ENCODE data around the gene MRPL23.
"Not testable (repeated sequence)": the region's sequence is repeated elsewhere in the genome, so short reads cannot be mapped to it uniquely, and the experiment has no call there.

Gene MRPL23

DNA sequence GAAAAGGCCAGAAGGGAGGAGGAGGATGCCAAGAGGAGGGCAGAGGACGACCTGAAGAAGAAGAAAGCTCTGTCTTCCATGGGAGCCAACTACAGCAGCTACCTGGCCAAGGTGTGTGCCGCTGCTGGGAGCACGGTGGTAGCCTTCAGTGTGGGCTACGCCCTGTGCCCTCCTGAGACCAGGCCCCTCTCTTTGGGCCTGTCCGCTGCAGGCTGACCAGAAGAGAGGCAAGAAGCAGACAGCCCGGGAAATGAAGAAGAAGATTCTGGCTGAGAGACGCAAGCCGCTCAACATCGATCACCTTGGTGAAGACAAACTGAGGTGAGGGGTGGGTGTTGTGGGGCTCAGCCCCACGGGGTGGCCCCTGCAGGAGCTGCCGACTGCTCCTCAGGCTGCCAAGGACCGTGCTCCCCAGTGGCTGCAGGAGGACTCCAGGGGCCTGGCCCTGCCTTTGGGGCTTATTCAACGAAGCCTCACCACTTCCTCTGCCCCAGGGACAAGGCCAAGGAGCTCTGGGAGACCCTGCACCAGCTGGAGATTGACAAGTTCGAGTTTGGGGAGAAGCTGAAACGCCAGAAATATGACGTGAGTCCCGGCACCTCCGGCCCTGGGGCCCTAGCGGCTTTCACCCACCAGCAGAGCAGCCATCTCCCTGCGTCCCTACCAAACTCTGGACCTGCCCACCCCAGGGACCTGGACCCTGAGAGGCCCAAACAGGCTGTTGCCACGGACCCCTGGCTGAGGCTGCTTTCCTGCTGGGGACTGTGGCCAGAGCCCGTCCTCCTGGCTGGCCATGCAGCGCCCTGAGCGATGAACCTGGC lies 12.6 kb upstream of the MRPL23 start:
- DNase-seq, result no peak

- no peak for DNase-seq
Observed at GRCh38 chr11:1935156-1936071, 11.7 kb upstream of the MRPL23 start.

DNA sequence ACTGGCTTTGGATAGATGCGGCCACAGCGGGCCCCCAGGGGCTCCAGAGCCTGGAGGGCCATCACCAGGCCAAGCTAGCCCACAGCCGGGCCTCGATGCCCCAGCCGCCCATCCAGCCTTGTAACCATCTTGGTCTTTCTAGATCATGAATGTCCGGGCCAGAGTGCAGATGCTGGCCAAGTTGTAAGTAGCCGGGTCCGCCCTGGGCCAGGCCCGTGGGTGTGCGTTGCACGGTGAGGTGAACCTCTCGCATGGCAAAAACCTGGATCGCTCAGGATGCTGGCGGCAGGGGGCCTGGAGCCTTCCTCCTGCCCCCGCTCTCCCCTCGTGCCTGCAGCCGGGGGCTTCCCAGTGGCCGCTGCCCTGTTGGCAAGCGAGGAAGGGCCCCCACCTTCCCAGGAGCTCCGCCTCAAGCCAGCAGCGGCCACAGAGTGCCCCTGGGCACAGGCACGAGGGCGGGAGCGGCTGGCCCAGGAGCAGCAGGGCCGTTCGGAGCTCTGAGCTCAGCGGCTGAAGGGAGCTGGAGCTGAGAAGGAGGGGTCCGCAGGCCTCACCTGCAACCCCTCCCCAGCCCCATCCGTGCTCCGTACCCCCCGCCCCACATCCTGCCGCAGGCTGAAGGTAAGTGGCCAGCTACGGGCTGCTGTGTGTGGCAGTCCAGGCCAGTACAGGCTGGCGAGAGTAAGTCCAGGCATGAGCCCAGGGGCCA lies 10.9 kb upstream of the MRPL23 start:
- DNase-seq, result no peak

- no peak for DNase-seq
Observed at GRCh38 chr11:1936781-1937615, 10.1 kb upstream of the MRPL23 start.

DNA sequence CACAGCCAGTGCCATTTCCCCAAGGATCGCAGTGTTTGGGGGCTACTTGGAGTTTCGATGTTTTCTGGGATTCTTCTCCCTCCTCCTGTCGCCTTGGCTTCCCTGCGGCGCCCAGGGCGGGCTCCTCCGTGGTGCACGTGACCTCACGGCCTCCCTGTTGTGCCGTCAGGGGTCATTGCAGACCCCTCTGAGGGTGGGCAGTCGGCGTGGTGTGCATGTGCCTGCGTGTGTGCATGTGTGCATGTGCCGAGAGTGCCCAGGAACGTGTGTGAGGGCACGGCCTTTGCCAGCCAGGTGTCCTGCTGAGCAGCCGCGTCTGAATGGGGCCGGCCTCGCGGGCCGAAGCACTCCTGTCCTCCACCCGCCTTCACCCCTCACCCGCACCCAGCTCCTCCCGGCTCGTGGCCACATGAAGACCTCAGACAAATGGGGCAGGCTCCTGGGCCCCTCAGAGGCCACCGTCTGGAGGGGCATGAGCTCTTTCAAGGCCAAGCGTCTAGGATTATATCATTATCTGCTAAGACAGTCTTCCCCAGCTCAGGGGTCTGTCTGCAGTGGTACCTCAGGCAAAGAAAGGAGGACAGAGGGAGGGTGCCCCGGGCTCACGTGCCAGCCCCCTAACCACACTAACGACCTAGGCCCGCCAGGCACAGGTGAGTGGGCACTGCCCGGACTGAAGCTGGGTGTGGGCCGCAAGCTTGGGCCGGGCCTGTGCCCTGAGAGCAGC lies 9.4 kb upstream of the MRPL23 start:
- no peak for DNase-seq

- no peak for DNase-seq
Observed at GRCh38 chr11:1938343-1939005, 8.7 kb upstream of the MRPL23 start.

DNA sequence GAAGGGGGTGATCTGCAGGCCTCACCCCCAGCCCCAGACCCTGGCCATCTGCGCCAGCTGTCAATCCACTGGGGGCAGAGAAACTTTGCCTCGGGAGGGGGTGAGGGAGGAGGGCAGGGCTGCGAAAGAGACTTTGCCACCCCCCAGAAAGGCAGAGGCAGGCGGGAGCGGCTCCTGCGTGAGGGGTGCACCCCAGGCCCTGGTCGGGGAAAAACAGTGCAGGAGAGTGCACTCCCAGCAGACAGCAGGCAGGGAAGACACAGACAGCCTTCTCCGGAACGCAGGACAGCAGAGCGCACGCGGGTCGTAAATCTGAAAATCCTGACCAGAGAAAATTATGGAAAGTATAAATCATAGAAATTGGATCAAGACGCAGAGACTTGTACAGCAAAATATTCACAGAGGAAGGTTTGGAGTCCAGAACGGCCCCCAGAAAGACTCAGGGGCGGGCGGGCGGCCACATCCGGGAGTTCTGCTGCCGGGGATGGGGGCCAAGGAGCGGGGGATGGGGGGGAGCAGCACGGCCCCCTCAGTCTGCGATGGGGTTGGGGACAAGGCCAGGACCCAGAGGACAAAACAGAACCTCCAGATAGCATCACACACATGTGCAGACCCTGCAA lies 8.0 kb upstream of the MRPL23 start:
- DNase-seq, result no peak

GRCh38 chr11:1939788-1940187 lies 7.3 kb upstream of the MRPL23 start:
- DNase-seq, result not testable (repeated sequence)

DNA sequence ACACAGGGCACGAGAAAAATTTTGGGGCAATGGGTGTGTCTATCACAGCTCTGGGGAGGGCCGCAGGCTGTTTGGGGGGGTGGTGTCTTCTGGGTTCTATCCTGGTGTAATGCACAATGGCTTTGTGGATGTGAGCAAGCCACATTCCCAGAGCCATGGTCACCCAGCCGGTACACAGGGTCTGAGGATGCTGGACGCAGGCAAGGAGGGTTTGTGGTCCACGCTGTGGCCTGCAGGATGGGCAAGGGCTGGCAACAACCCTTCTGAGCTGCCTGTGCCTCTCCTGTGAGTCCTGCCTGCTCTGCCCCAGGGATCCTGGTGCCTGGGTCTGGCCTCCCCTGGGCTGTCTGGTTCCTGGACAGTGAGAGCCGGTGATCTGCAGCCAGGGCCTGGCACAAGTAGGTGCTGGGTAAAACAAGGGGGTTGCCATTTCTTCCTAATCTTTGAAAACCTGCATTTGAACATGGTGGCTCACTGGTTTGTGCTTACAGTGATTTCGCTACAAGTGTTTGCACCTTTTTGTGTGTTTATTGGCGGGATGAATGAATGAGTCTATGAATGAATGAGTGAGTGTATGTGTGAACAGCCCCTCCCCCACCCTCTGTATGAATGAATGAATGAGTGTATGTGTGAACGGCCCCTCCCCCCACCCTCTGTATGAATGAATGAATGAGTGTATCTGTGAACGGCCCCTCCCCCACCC lies 4.4 kb upstream of the MRPL23 start:
- no peak for DNase-seq

DNA sequence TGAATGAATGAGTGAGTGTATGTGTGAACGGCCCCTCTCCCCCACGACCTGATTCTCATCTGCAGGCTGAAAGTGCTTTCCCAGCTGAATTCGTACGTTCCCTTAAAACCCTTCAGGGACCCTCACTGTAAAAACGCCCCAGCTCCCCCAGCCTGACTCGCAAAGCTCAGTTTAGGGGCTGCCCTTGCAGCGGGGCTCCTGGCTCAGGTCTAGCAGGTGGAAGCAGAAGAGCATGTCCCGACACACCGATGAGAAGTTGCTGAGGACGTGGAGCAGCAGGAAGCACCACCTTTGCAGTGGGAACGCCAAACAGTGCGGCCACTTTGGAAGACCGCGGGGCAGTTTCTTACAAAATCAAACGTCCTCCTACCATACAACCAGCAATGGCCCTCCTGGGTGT lies 3.6 kb upstream of the MRPL23 start:
- no peak for DNase-seq

GRCh38 chr11:1943977-1944376 lies 3.2 kb upstream of the MRPL23 start:
- no peak for DNase-seq

DNA sequence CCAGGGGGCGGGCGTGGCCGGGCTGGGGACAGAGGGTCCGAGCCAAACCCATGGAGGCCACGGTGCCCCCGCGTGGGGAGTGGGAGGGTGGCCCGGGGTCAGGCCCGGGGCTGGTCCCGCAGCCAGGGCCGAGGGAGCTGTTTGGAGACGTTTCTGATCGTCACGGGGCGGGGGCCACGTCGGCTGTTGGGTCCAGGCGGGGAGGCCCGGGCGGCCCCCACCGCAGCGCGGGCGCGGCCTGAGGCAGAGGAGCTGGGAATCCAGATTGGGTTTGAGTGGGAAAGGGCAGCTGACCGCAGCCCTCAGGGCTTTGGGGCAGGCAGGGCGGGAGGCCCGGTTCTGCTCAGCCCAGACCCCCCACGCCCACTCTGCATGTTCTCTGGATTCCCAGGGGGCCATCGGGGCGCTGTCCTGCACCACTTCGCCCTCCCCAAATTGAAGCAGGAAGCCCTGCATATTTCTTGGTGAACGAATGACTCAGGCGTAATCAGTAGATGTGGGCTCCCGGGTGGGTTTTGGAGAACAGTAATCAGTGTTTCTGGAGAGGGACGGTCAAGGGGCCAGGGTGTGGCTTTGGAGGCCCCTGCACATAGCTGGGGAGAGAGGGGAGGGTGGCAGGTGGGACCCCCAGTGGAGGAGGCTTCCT lies 583 bp downstream of the MRPL23 start:
- no peak for DNase-seq

GRCh38 chr11:1948389-1948788 lies 1.3 kb downstream of the MRPL23 start:
- DNase-seq, result no peak

GRCh38 chr11:1949302-1949701 lies 2.2 kb downstream of the MRPL23 start:
- no peak for DNase-seq

DNA sequence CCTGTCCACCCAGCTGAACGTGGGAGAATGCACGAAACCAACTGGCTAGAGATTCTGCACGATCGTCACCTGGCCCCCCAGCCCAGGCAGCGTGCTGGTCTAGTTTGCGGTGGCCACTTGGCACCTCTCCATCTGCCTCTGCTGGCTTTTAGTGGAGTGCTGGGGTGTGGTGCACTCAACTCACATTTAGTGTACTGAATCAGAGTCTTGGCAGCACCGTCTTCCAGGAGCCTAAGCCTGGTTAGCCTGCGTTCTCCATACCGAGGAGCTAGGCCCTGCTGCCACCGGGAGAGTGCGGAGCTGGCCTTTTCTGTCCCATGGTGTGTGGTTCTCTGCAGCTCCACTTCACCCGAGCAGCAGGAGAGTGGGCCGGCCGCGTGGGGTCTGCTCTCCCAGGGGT lies 2.8 kb downstream of the MRPL23 start:
- DNase-seq, result no peak

DNA sequence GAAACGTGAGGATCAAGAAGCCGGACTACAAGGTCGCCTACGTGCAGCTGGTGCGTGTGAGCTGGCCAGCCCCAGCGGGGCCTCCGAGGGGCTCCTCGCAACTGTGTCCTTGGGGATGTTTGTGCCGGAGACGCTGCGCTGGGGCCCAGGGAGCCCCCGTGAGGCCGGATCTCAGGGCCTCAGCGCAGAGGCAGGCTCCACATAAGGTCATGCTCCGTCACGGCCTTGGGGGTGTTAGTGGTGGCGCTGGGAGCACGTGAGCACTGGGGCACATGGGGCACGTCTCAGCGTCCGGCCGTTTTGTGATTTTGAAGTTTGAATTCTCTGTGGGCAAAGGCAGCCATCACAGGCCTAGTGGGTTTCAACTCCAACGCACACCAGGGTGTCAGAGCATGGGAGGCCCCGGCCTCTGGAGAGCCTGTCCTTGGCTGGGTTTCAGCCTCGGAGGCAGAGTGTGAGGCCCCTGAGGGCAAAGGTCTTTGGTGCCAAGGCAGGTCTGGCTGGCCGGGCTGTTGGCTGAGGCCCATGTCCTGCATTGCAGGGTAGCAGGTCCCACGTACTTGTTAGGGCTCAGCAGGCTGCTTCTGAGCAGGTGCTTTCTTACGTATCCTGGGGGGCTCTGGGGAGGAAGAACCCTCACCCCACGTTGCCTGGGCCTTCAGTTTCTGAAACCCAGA lies 5.8 kb downstream of the MRPL23 start:
- no peak for DNase-seq

- no peak for DNase-seq
Observed at GRCh38 chr11:1953489-1954266, 6.5 kb downstream of the MRPL23 start.

DNA sequence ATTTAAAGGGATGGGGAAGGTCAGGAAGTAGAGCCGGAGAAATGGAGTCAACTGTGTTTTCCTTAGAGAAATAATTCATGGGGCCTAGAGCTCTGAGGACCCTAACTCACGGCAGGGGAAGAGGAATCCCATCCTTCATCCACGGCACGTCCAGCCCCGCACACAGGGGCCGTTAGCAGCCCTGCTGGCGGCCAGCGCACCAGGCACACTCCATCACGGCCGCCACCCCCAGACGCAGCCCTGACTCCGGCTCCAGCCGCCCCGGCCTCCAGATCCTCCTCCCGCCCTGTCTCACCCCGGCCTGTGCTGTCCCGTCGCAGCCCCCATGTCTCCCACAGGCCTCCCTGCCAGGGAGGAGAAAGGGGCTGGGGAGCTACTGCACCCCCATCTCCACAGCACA lies 11.2 kb downstream of the MRPL23 start:
- DNase-seq, result no peak

All from T-helper 9 cell (primary cell).